Neural cell (in vitro differentiated cells): ENCODE data around the gene PGBD5. TPM values are rescaled to one million over a fixed set of nuclear protein-coding genes. Genes with fewer than 3 reads are reported as not detected.

Experiments used
- H2AFZ ChIP-seq: fragments of 200-600, 300-800 bp; sonication (generic), shearing (Covaris generic); 2 replicates; pipeline ENCODE4 v1.6.0; 2014; ENCODE audit warnings: low read depth, mild to moderate bottlenecking, antibody characterized with exemption, low read length, moderate library complexity
- H3F3A ChIP-seq: fragments of 200-600 bp; shearing (Covaris generic); 2 replicates; pipeline ENCODE4 v1.6.1; 2016; ENCODE audit warnings: mild to moderate bottlenecking, moderate library complexity, mixed read lengths, antibody characterized with exemption, low read length; ENCODE audit not compliant: insufficient read depth, poor library complexity, severe bottlenecking
- H3K27ac ChIP-seq: fragments of 200-600, 300-800 bp; sonication (generic), shearing (Covaris generic); 2 replicates; pipeline ENCODE4 v1.5.1; 2014; ENCODE audit warnings: mild to moderate bottlenecking, low read length, moderate library complexity
- H3K27me3 ChIP-seq: fragments of 300-800, 200-600 bp; sonication (generic), shearing (Covaris generic); 2 replicates; pipeline ENCODE4 v1.6.0; 2014; ENCODE audit warnings: mild to moderate bottlenecking, low read depth, low read length, moderate library complexity; ENCODE audit not compliant: insufficient read depth
- H3K36me3 ChIP-seq: fragments of 300-800, 200-600 bp; sonication (generic), shearing (Covaris generic); 2 replicates; pipeline ENCODE4 v1.5.1; 2014; ENCODE audit warnings: mild to moderate bottlenecking, antibody characterized with exemption, low read length, moderate library complexity; ENCODE audit not compliant: insufficient read depth
- H3K4me2 ChIP-seq: fragments of 300-800, 200-600 bp; sonication (generic), shearing (Covaris generic); 2 replicates; pipeline ENCODE4 v1.6.0; 2014; ENCODE audit warnings: mild to moderate bottlenecking, low read length
- H3K4me3 ChIP-seq: fragments of 300-800, 200-600 bp; sonication (generic), shearing (Covaris generic); 2 replicates; pipeline ENCODE4 v1.5.1; 2014; ENCODE audit warnings: mild to moderate bottlenecking, low read length, moderate library complexity
- H3K79me2 ChIP-seq: fragments of 200-600 bp; shearing (Covaris generic); replicated peaks from 2 replicates; pipeline ENCODE4 v1.6.0; 2014; ENCODE audit warnings: mild to moderate bottlenecking, low read length, moderate library complexity; ENCODE audit not compliant: insufficient read depth
- H3K9ac ChIP-seq: fragments of 300-800, 200-600 bp; sonication (generic), shearing (Covaris generic); 2 replicates; pipeline ENCODE4 v1.6.1; 2016; ENCODE audit warnings: mild to moderate bottlenecking, low read length, mixed read lengths
- H3K9me2 ChIP-seq: fragments of 200-600 bp; shearing (Covaris generic); 2 replicates; pipeline ENCODE4 v1.6.1; 2016; ENCODE audit warnings: mild to moderate bottlenecking, low read length, mixed read lengths; ENCODE audit not compliant: insufficient read depth
- H3K9me3 ChIP-seq: fragments of 200-600, 300-800 bp; sonication (generic), shearing (Covaris generic); 2 replicates; pipeline ENCODE4 v1.6.1; 2016; ENCODE audit warnings: mild to moderate bottlenecking, mixed run types, low read length, moderate library complexity, mixed read lengths
- H4K20me1 ChIP-seq: fragments of 200-600 bp; shearing (Covaris generic); 2 replicates; pipeline ENCODE4 v1.6.1; 2016; ENCODE audit warnings: mild to moderate bottlenecking, mixed run types; ENCODE audit not compliant: insufficient read depth
- CTCF ChIP-seq: fragments of 450-650 bp; IDR thresholded peaks from 2 replicates; pipeline ENCODE4 v1.5.1; 2014; ENCODE audit warnings: antibody characterized with exemption, mild to moderate bottlenecking, moderate library complexity; ENCODE audit not compliant: poor library complexity, severe bottlenecking
- EP300 ChIP-seq: fragments of 450-650 bp; conservative IDR thresholded peaks from 2 replicates; pipeline ENCODE4 v1.6.1; 2014; ENCODE audit warnings: antibody characterized with exemption, mild to moderate bottlenecking, moderate library complexity; ENCODE audit not compliant: poor library complexity, severe bottlenecking
- EZH2 ChIP-seq: fragments of 200-600, 300-800 bp; shearing (Covaris generic), sonication (generic); IDR thresholded peaks from 2 replicates; pipeline ENCODE4 v1.6.1; 2014; ENCODE audit warnings: antibody characterized with exemption, low read length, borderline replicate concordance, mild to moderate bottlenecking; ENCODE audit not compliant: insufficient read depth, poor library complexity, severe bottlenecking
- POLR2AphosphoS5 ChIP-seq: IDR thresholded peaks from 2 replicates; pipeline ENCODE4 v1.6.1; 2012
- RAD21 ChIP-seq: fragments of 450-650 bp; conservative IDR thresholded peaks from 2 replicates; pipeline ENCODE4 v1.6.1; 2014; ENCODE audit warnings: antibody characterized with exemption, mild to moderate bottlenecking, moderate library complexity
- SMC3 ChIP-seq: fragments of 450-650 bp; conservative IDR thresholded peaks from 2 replicates; pipeline ENCODE4 v1.6.1; 2014; ENCODE audit warnings: antibody characterized with exemption, mild to moderate bottlenecking, moderate library complexity; ENCODE audit not compliant: poor library complexity
- TAF1 ChIP-seq: IDR thresholded peaks from 2 replicates; pipeline ENCODE4 v1.6.1; 2012; ENCODE audit warnings: low read depth
- polyA plus RNA-seq: library from polyadenylated mRNA; depleted of rRNA; stranded (reverse); fragments of >200 nt; gene quantifications from 2 replicates; pipeline ENCODE4 v1.2.3, GENCODE V29; 2014
- TF ChIP-seq, protein P1 (sequence below): IDR thresholded peaks from 2 replicates; pipeline ENCODE4 v1.6.1; 2012; ENCODE audit warnings: borderline replicate concordance

The PGBD5 gene
- polyA plus RNA-seq, 1 donor from 2014 or later, result 16.3 TPM

DNA sequence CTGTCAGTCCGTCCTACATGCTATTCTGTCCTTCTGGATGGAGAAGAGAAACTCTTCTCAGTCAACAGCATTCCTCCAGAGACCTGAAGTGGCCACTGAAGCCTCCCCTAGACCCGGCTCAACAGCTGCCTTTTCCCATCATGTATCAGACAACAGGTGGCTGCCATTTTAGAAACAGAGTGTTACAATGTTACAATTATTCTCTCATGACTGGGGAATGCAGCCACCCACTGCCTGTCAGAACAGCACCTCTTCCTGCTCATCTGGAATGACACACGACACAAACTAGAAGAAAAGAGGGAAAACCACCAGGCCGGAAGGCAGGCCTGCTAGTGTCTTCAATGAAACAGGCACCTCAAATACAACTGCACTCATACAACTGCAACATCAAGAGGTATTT is 105.3 kb downstream of the PGBD5 start:
- H3K36me3 ChIP-seq, result peaks cover 4% of the 10 kb centered on the region

DNA sequence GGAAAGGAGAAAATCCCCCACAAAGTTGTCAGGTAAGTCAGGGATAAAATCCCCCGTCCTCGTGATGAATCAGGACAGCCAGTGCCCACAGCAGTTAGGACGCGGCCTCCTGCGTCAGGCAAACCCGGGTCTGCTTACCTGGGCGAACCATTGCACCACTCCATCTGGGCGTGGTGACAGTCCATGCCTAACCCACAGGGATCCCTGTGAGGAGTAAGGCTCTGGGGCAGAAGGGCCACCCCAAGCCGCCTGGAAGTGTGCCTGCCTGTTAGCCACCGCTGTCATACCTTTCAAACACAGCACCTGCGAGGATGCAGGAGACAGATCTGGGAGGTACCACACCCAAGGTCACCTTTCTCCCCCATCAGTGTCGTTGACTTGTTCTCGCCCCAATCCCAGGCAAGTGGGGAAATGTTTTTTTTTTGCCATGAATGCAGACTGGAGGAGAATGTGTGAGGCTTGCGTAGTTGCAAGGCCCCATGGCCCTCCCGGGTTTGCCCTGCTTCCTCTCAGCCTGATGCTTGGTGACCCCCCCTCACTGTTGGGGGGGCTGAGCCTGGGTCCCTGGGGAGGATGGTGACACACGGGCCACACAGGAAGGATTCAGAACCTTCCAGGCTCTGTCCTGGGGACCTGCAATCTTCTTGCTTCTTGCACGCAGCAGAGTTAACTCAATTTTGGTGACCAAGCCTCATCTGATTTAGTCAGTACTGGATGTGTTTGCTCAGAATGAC is 107.0 kb downstream of the PGBD5 start:
- H3K9me3 ChIP-seq, result no peaks in the 10 kb centered on the region
- H4K20me1 ChIP-seq, result no peaks in the 10 kb centered on the region
- TF ChIP-seq CTCF, result no peak
- H3F3A ChIP-seq, result no peaks in the 10 kb centered on the region
- no peak overlapping the region for H2AFZ ChIP-seq
- peaks cover 4% of the 10 kb centered on the region for H3K36me3 ChIP-seq
- no peak overlapping the region for H3K9ac ChIP-seq
- H3K4me3 ChIP-seq, result no peak overlapping the region
- no peaks in the 10 kb centered on the region for H3K79me2 ChIP-seq
- no peaks in the 10 kb centered on the region for H3K9me2 ChIP-seq
- no peak overlapping the region for H3K27ac ChIP-seq
- H3K4me2 ChIP-seq, result no peak overlapping the region
- no peaks in the 10 kb centered on the region for H3K27me3 ChIP-seq

More for the DNA sequence above, 105.3 kb downstream of the PGBD5 start:
- TF ChIP-seq EZH2 (no peak), EP300 (no peak)
- TF ChIP-seq, protein P1, sequence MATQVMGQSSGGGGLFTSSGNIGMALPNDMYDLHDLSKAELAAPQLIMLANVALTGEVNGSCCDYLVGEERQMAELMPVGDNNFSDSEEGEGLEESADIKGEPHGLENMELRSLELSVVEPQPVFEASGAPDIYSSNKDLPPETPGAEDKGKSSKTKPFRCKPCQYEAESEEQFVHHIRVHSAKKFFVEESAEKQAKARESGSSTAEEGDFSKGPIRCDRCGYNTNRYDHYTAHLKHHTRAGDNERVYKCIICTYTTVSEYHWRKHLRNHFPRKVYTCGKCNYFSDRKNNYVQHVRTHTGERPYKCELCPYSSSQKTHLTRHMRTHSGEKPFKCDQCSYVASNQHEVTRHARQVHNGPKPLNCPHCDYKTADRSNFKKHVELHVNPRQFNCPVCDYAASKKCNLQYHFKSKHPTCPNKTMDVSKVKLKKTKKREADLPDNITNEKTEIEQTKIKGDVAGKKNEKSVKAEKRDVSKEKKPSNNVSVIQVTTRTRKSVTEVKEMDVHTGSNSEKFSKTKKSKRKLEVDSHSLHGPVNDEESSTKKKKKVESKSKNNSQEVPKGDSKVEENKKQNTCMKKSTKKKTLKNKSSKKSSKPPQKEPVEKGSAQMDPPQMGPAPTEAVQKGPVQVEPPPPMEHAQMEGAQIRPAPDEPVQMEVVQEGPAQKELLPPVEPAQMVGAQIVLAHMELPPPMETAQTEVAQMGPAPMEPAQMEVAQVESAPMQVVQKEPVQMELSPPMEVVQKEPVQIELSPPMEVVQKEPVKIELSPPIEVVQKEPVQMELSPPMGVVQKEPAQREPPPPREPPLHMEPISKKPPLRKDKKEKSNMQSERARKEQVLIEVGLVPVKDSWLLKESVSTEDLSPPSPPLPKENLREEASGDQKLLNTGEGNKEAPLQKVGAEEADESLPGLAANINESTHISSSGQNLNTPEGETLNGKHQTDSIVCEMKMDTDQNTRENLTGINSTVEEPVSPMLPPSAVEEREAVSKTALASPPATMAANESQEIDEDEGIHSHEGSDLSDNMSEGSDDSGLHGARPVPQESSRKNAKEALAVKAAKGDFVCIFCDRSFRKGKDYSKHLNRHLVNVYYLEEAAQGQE, result no peak
- H3K9me2 ChIP-seq, result no peaks in the 10 kb centered on the region
- H3F3A ChIP-seq, result no peaks in the 10 kb centered on the region
- no peaks in the 10 kb centered on the region for H3K9me3 ChIP-seq
- no peak overlapping the region for H3K4me2 ChIP-seq
- H3K9ac ChIP-seq, result no peak overlapping the region
- no peak overlapping the region for H2AFZ ChIP-seq
- no peaks in the 10 kb centered on the region for H3K79me2 ChIP-seq
- H3K27ac ChIP-seq, result no peak overlapping the region
- H3K4me3 ChIP-seq, result no peak overlapping the region
- no peaks in the 10 kb centered on the region for H3K27me3 ChIP-seq
- no peaks in the 10 kb centered on the region for H4K20me1 ChIP-seq

GRCh38 chr1:230317823-230318819 is 108.0 kb downstream of the PGBD5 start:
- no peaks in the 10 kb centered on the region for H3F3A ChIP-seq
- no peak overlapping the region for H3K9ac ChIP-seq
- H3K4me3 ChIP-seq, result no peak overlapping the region
- no peaks in the 10 kb centered on the region for H3K27me3 ChIP-seq
- H3K79me2 ChIP-seq, result no peaks in the 10 kb centered on the region
- H4K20me1 ChIP-seq, result no peaks in the 10 kb centered on the region
- H3K27ac ChIP-seq, result no peak overlapping the region
- no peak overlapping the region for H3K4me2 ChIP-seq
- peaks cover 4% of the 10 kb centered on the region for H3K36me3 ChIP-seq
- no peaks in the 10 kb centered on the region for H3K9me3 ChIP-seq
- no peaks in the 10 kb centered on the region for H3K9me2 ChIP-seq
- no peak overlapping the region for H2AFZ ChIP-seq
- no peak for TF ChIP-seq POLR2AphosphoS5
- no peak for TF ChIP-seq EZH2
- no peak for TF ChIP-seq RAD21
- TF ChIP-seq CTCF, result no peak
- TF ChIP-seq SMC3, result no peak
- TF ChIP-seq, protein P1, result no peak
- no peak for TF ChIP-seq EP300
- TF ChIP-seq TAF1, result no peak
